Lower leg skin (tissue), 4 donors: Measurements from ENCODE around the gene PRKCH. TPM values are rescaled to one million over a fixed set of nuclear protein-coding genes. Genes with fewer than 3 reads are reported as not detected.

Source experiments
- DNase-seq, 2 donors: peaks; one replicate each; pipeline ENCODE4 v3.0.0-alpha.2; 2019; ENCODE audit warnings: low spot score in 2 of 2
- H3K4me3 ChIP-seq: fragments of 200-600 bp; sonication (generic); 2 replicates; pipeline ENCODE4 v1.5.1; 2017; ENCODE audit warnings: mild to moderate bottlenecking, low read depth; ENCODE audit not compliant: poor library complexity, severe bottlenecking
- CTCF ChIP-seq, 3 donors: fragments of 450-650 bp; IDR thresholded peaks; one replicate each; pipeline ENCODE4 v1.5.1; 2016; ENCODE audit warnings: antibody characterized with exemption in 3 of 3, mild to moderate bottlenecking in 3 of 3, moderate library complexity in 2 of 3
- POLR2A ChIP-seq, 2 donors: fragments of 450-650 bp; IDR thresholded peaks; one replicate each; pipeline ENCODE4 v1.6.1; 2016 to 2017; ENCODE audit warnings: antibody characterized with exemption in 2 of 2, mild to moderate bottlenecking in 1 of 2, moderate library complexity in 1 of 2
- WGBS, 2 donors: methylation state at CpG; one replicate each; pipeline ENCODE4 v1.1.5; 2018; 5-methylcytosine and 5-hydroxymethylcytosine counted together
- intact Hi-C: fragments of 100-400 bp; cut with DNase I; formaldehyde crosslinking; loops from one replicate; pipeline ENCODE4 v1.15.0; 2023; ENCODE audit warnings: low total_unique reads
- total RNA-seq, 4 donors: library from RNA; depleted of rRNA; stranded (reverse); fragments of >200 nt; gene quantifications; one replicate each; pipeline ENCODE4 v1.1.0, GENCODE V29; 2016

PRKCH gene
- total RNA-seq, 4 donors from 2014 or later = 57.3 to 103 (median 66.7) TPM

DNA sequence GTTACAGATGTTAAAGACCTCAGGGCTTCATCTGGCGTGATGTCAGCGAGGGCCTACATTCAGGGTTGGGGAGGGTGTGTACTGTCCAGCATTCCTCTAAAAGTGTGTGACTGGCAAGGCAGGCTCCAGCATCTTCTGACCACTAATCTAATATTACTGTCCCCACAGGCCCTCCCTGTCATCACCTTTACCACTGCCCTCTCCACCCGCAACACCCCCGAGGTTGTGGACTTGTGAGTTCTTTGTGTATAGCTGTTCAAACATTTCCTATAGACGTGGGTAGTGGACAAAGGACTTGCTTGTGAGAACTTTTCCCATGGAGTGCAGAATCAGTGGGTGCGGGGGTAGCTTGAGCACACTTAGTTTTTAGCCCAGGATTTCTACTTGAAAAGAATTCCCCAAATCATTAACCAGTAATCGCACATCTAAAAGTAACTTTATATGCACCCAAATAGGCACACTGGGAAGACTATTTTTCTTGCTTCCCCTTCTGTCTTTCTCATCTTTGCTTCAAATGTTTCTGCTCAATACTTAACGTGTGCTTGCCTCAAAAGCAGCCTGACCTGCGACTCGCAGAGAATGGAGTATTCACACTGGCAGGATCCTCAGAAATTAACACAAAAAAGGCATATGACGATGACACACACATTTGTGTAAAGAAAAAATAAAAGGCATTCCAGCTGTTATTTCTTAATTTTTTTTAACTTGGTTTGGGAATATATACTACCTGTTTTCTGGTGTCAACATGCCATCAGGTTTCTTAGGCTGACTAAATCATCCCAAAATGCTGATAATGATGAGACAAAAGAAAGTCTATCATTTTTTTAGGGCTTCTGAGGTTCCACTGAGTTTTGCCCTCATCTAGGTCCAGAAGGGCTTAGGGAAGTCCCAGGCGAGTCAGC, 215.5 kb downstream of the PRKCH start:
- no peak for TF ChIP-seq POLR2A (IDR thresholded peaks at IDR 0.05)
- TF ChIP-seq CTCF (IDR thresholded peaks at IDR 0.05) = no peak
- DNase-seq = peak in 1 of 2 donors; percentile 61
- intact Hi-C loops = no loop called here
- WGBS, 2 donors = 85 to 90% methylated on average over 12 of the region's 12 CpGs
- H3K4me3 ChIP-seq = no peak overlapping the region

GRCh38 chr14:61537563-61538463, 216.4 kb downstream of the PRKCH start:
- 54 to 58% methylated on average over 8 of the region's 8 CpGs for WGBS, 2 donors
- intact Hi-C loops = no loop called here
- H3K4me3 ChIP-seq = no peak overlapping the region
- no peak for TF ChIP-seq POLR2A (IDR thresholded peaks at IDR 0.05)
- TF ChIP-seq CTCF (IDR thresholded peaks at IDR 0.05) = no peak
- peak in 1 of 2 donors; percentile 70 for DNase-seq

GRCh38 chr14:61538464-61539022, 217.2 kb downstream of the PRKCH start:
- WGBS, 2 donors = 88 to 89% methylated on average over 5 of the region's 5 CpGs
- no peak for DNase-seq
- no peak for TF ChIP-seq CTCF (IDR thresholded peaks at IDR 0.05)
- TF ChIP-seq POLR2A (IDR thresholded peaks at IDR 0.05) = no peak
- no peak overlapping the region for H3K4me3 ChIP-seq
- intact Hi-C loops = no loop called here

DNA sequence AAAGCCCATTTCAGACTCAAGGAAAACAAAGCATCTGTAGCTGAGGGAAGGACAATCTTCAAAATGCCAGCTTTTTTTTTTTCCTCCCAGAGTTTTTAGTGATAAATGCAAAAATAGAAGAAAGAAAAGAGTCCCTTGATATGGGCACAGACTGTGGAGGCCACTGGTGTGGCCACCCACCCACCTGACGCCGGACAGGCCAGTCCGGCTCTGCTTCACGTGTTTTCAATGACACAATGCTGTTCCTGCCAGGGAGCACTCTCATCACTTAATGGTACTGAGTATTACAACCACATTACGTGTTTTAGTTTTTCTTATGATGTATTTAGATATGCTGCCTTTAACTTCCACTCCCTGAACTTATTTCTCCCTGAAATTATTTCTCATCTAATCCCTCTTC, 218.3 kb downstream of the PRKCH start:
- intact Hi-C loops = no loop called here

More for the DNA sequence above, 218.3 kb downstream of the PRKCH start:
- WGBS, 2 donors = 86 to 90% methylated on average over 5 of the region's 5 CpGs
- no peak overlapping the region for H3K4me3 ChIP-seq
- peak in 1 of 2 donors; percentile 5 for DNase-seq
- no peak for TF ChIP-seq CTCF (IDR thresholded peaks at IDR 0.05)
- TF ChIP-seq POLR2A (IDR thresholded peaks at IDR 0.05) = no peak
